Liver (tissue), 9 donors: ENCODE results near the gene FER. TPM values are rescaled to one million over a fixed set of nuclear protein-coding genes. Genes with fewer than 3 reads are reported as not detected.
"Not testable (repeated sequence)": the region's sequence is repeated elsewhere in the genome, so short reads cannot be mapped to it uniquely, and the experiment has no call there.

Experiments used
- DNase-seq: peaks from one replicate; pipeline ENCODE4 v3.0.0-alpha.2; 2017; ENCODE audit warnings: low spot score
- H3K27ac ChIP-seq, 2 donors: one replicate each; pipeline ENCODE4 v1.7.0; 2013; ENCODE audit warnings: inconsistent platforms in 2 of 2, low read length in 2 of 2, control low read depth in 1 of 2, low read depth in 1 of 2, mild to moderate bottlenecking in 1 of 2
- H3K27me3 ChIP-seq, 4 donors: one replicate each; pipeline versions ENCODE4 v1.6.1 to v1.7.0; 2013; ENCODE audit warnings: low read length in 3 of 4, inconsistent platforms in 1 of 4, mild to moderate bottlenecking in 1 of 4, moderate library complexity in 1 of 4; ENCODE audit not compliant: control insufficient read depth in 4 of 4, insufficient read depth in 4 of 4
- H3K36me3 ChIP-seq, 4 donors: one replicate each; pipeline versions ENCODE4 v1.6.1 to v1.7.0; 2013; ENCODE audit warnings: low read length in 3 of 4, mild to moderate bottlenecking in 3 of 4, low read depth in 1 of 4, moderate library complexity in 1 of 4; ENCODE audit not compliant: control insufficient read depth in 4 of 4, insufficient read depth in 3 of 4
- H3K4me1 ChIP-seq, 4 donors: one replicate each; pipeline versions ENCODE4 v1.6.1 to v1.7.0; 2013; ENCODE audit warnings: low read length in 3 of 4, mild to moderate bottlenecking in 3 of 4, moderate library complexity in 1 of 4; ENCODE audit not compliant: control insufficient read depth in 4 of 4, insufficient read depth in 4 of 4
- H3K4me3 ChIP-seq, 3 donors: one replicate each; pipeline versions ENCODE4 v1.6.1 to v1.7.0; 2013; ENCODE audit warnings: low read length in 3 of 3, control low read depth in 1 of 3, low read depth in 1 of 3, mild to moderate bottlenecking in 1 of 3
- H3K9ac ChIP-seq, 2 donors: one replicate each; pipeline ENCODE4 v1.7.0; 2013; ENCODE audit warnings: low read length in 2 of 2, mild to moderate bottlenecking in 2 of 2, moderate library complexity in 2 of 2, control low read depth in 1 of 2, low read depth in 1 of 2
- H3K9me3 ChIP-seq, 4 donors: one replicate each; pipeline versions ENCODE4 v1.6.1 to v1.7.0; 2013; ENCODE audit warnings: low read length in 3 of 4; ENCODE audit not compliant: control insufficient read depth in 4 of 4
- EGR1 ChIP-seq, 2 donors: IDR thresholded peaks; 2 replicates each; pipeline ENCODE4 v1.6.1; 2016 to 2018; ENCODE audit warnings: antibody characterized with exemption in 2 of 2, low read depth in 2 of 2
- FOXA1 ChIP-seq: IDR thresholded peaks from 2 replicates; pipeline ENCODE4 v1.6.1; 2016; ENCODE audit warnings: antibody characterized with exemption
- FOXA2 ChIP-seq: IDR thresholded peaks from 2 replicates; pipeline ENCODE4 v1.6.1; 2016; ENCODE audit warnings: antibody characterized with exemption
- GABPA ChIP-seq, 2 donors: IDR thresholded peaks in 1 of 2; conservative IDR thresholded peaks in 1 of 2; 2 replicates each; pipeline ENCODE4 v1.6.1; 2016; ENCODE audit warnings: antibody characterized with exemption in 2 of 2, mild to moderate bottlenecking in 1 of 2, moderate library complexity in 1 of 2
- HNF4A ChIP-seq, 2 donors: conservative IDR thresholded peaks; 2 replicates each; pipeline ENCODE4 v1.6.1; 2016; ENCODE audit warnings: antibody characterized with exemption in 2 of 2, mild to moderate bottlenecking in 2 of 2
- HNF4G ChIP-seq: IDR thresholded peaks from 2 replicates; pipeline ENCODE4 v1.6.1; 2016; ENCODE audit warnings: antibody characterized with exemption
- JUND ChIP-seq, 2 donors: IDR thresholded peaks; 2 replicates each; pipeline ENCODE4 v1.6.1; 2016; ENCODE audit warnings: antibody characterized with exemption in 2 of 2
- NR2F2 ChIP-seq: IDR thresholded peaks from 2 replicates; pipeline ENCODE4 v1.6.1; 2016; ENCODE audit warnings: antibody characterized with exemption
- RAD21 ChIP-seq, 2 donors: IDR thresholded peaks; 2 replicates each; pipeline ENCODE4 v1.6.1; 2016; ENCODE audit warnings: antibody characterized with exemption in 2 of 2, mild to moderate bottlenecking in 2 of 2
- TAF1 ChIP-seq: conservative IDR thresholded peaks from 2 replicates; pipeline ENCODE4 v1.6.1; 2016; ENCODE audit warnings: antibody characterized with exemption, mild to moderate bottlenecking
- YY1 ChIP-seq: IDR thresholded peaks from 2 replicates; pipeline ENCODE4 v1.6.1; 2016; ENCODE audit warnings: antibody characterized with exemption, mild to moderate bottlenecking
- WGBS: extraction: QIAGEN DNeasy Blood & Tissue Kit; methylation state at CpG from one replicate; pipeline ENCODE4 v1.1.7; 2013; 5-methylcytosine and 5-hydroxymethylcytosine counted together
- polyA plus RNA-seq, 2 donors: library from polyadenylated mRNA; stranded (reverse) in 1 of 2; unstranded in 1 of 2; fragments of 200-250 nt in 1 of 2; fragments of >200 nt in 1 of 2; fragmentation: Nextera tagmentation in 1 of 2; extraction: Ambion mirVana in 1 of 2; gene quantifications; one replicate each; pipeline versions ENCODE4 v1.2.1 to v1.2.3, GENCODE V29; 2013 to 2015
- total RNA-seq, 2 donors: library from RNA; depleted of rRNA; stranded (reverse); fragments of >200 nt; gene quantifications; one replicate each; pipeline ENCODE4 v1.2.3, GENCODE V29; 2014
- TF ChIP-seq, protein P1 (sequence below): IDR thresholded peaks from 2 replicates; pipeline ENCODE4 v1.6.1; 2016; ENCODE audit warnings: antibody characterized with exemption
- donor health status: healthy.
- donor health status: healthy.
- donor health status: healthy.
- donor health status: healthy.
- donor health status: healthy.

The FER gene
- total and polyA plus RNA-seq, 4 donors, result 0.83 to 9.8 (median 5.9) TPM

DNA sequence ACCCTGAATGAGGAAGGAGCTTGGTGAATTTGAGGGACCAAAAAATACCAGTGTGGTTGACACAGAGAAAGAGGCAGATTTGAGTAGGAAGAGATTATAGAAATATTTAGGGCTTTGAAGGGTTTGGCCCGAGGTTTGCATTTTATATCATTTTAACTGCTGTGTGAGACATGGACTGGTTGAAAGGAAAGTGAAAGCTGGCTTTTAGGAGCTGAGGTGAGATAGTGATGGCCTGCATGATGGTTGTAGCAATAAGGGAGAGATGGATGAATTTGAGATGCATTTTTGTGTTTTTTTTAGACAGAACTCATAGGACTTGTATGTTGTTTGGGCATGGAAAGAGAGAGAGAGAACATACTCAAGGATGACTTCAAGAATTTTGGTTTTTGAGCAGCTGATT, 21.7 kb downstream of the FER start:
- Histone ChIP-seq H3K9ac (no peak overlapping the region), H3K4me3 (no peak overlapping the region), H3K4me1 (no peaks in the 10 kb centered on the region), H3K27me3 (no peaks in the 10 kb centered on the region), H3K9me3 (no peaks in the 10 kb centered on the region), H3K36me3 (no peaks in the 10 kb centered on the region), H3K27ac (no peak overlapping the region)
- DNase-seq, result no peak
- WGBS, result 68% methylated on average over 1 of the region's 1 CpG
- TF ChIP-seq FOXA2 (no peak), FOXA1 (no peak), NR2F2 (no peak), JUND (IDR thresholded peaks at IDR 0.05) (no peak), HNF4A (conservative IDR thresholded peaks at IDR 0.05) (no peak), HNF4G (no peak), EGR1 (IDR thresholded peaks at IDR 0.05; ENCODE audit: low read depth in 2 of 2) (no peak), YY1 (no peak)
- TF ChIP-seq, protein P1, sequence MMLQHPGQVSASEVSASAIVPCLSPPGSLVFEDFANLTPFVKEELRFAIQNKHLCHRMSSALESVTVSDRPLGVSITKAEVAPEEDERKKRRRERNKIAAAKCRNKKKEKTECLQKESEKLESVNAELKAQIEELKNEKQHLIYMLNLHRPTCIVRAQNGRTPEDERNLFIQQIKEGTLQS, result no peak

GRCh38 chr5:108772626-108773025, 24.9 kb downstream of the FER start:
- Histone ChIP-seq H3K36me3 (no peaks in the 10 kb centered on the region), H3K4me3 (no peak overlapping the region), H3K27ac (no peak overlapping the region), H3K27me3 (no peaks in the 10 kb centered on the region), H3K4me1 (no peaks in the 10 kb centered on the region), H3K9me3 (no peaks in the 10 kb centered on the region), H3K9ac (no peak overlapping the region)
- WGBS, result 84% methylated on average over 1 of the region's 1 CpG
- TF ChIP-seq TAF1, result no peak
- no peak for TF ChIP-seq FOXA2
- no peak for TF ChIP-seq RAD21 (IDR thresholded peaks at IDR 0.05)
- TF ChIP-seq YY1, result no peak
- TF ChIP-seq HNF4A (conservative IDR thresholded peaks at IDR 0.05), result no peak
- DNase-seq, result no peak

- no peaks in the 10 kb centered on the region for H3K9me3 ChIP-seq
- H3K27ac ChIP-seq, result no peak overlapping the region
- H3K27me3 ChIP-seq, result no peaks in the 10 kb centered on the region
- no peak overlapping the region for H3K9ac ChIP-seq
- DNase-seq, result no peak
- H3K4me1 ChIP-seq, result no peaks in the 10 kb centered on the region
- WGBS, result 98% methylated on average over 2 of the region's 2 CpGs
- no peak for TF ChIP-seq GABPA (IDR thresholded peaks at IDR 0.05 in 1 of 2, conservative IDR thresholded peaks at IDR 0.05 in 1 of 2)
- H3K4me3 ChIP-seq, result no peak overlapping the region
- H3K36me3 ChIP-seq, result no peaks in the 10 kb centered on the region
These were observed 25.6 kb downstream of the FER start for GRCh38 chr5:108773330-108773729.

- not testable (repeated sequence) for H3K27me3 ChIP-seq, H3K9me3 ChIP-seq, DNase-seq, H3K36me3 ChIP-seq, H3K4me3 ChIP-seq, H3K9ac ChIP-seq, H3K4me1 ChIP-seq, H3K27ac ChIP-seq
- 94% methylated on average over 2 of the region's 2 CpGs for WGBS
These were observed 26.4 kb downstream of the FER start for GRCh38 chr5:108774079-108774478.

DNA sequence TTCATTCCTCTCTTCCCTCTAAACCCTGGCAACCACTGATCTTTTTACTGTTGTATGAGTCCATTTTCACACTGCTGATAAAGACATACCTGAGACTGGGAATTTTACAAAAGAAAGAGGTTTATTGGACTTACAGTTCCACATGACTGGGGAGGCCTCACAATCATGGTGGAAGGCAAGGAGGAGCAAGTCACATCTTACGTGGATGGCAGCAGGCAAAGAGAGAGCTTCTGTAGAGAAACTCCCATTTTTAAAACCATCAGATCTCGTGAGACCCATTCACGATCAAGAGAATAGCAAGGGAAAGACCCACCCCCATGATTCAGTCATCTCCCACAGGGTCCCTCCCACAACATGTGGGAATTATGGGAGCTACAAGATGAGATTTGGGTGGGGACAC, 29.9 kb downstream of the FER start:
- not testable (repeated sequence) for H3K27me3 ChIP-seq, DNase-seq, H3K9me3 ChIP-seq, H3K4me1 ChIP-seq, H3K27ac ChIP-seq, H3K9ac ChIP-seq, H3K4me3 ChIP-seq, H3K36me3 ChIP-seq
- 97% methylated on average over 3 of the region's 3 CpGs for WGBS

DNA sequence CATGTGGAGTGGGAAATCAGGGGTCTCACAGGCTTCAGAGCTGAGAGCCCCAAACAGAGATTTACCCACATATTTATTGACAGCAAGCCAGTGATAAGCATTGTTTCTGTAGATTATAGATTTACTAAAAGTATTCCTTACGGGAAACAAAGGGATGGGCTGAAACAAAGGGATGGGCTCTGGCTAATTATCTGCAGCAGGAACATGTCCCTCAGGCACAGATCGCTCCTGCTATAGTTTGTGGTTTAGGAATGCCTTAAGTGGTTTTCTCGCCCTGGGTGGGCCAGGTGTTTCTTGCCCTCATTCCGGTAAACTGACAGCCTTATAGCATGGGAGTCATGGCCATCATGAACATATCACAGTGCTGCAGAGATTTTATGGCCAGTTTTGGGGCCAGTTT, 36.9 kb downstream of the FER start:
- not testable (repeated sequence) for H3K27ac ChIP-seq, H3K9me3 ChIP-seq, H3K9ac ChIP-seq, H3K4me1 ChIP-seq, DNase-seq, H3K36me3 ChIP-seq, H3K4me3 ChIP-seq, H3K27me3 ChIP-seq
- 97% methylated on average over 4 of the region's 4 CpGs for WGBS
